BJ (cell line): Measurements from ENCODE around the gene PARD3. TPM values are rescaled to one million over a fixed set of nuclear protein-coding genes. Genes with fewer than 3 reads are reported as not detected.

Experiments used
- CTCF ChIA-PET: fragments of 350-600 bp; formaldehyde crosslinking; extraction: SDS; loops from one replicate; lab custom pipeline; 2021; ENCODE audit warnings: antibody characterized with exemption, inconsistent platforms; lab: Yijun Ruan, JAX
- POLR2A ChIA-PET: fragments of 300-600 bp; sonication (Branson Sonifier 250); formaldehyde crosslinking; extraction: SDS; loops from one replicate; lab custom pipeline; 2021; ENCODE audit warnings: antibody characterized with exemption; lab: Charles Lee
- DNase-seq: peaks from one replicate; pipeline ENCODE4 v3.0.0-alpha.2; 2011; ENCODE audit warnings: low read depth
- H3K27me3 ChIP-seq: 2 replicates; pipeline ENCODE4 v1.6.0; 2011; ENCODE audit warnings: low read length; ENCODE audit not compliant: control insufficient read depth, insufficient read depth
- H3K36me3 ChIP-seq: 2 replicates; pipeline ENCODE4 v1.5.1; 2011; ENCODE audit warnings: low read length; ENCODE audit not compliant: control insufficient read depth, insufficient read depth
- H3K4me3 ChIP-seq: 2 replicates; pipeline ENCODE4 v1.5.1; 2011; ENCODE audit warnings: low read depth, mild to moderate bottlenecking, control low read depth, low read length
- polyA plus RNA-seq: library from polyadenylated mRNA; depleted of rRNA; stranded (reverse); fragments of >200 nt; gene quantifications from 2 replicates; pipeline ENCODE4 v1.2.3, GENCODE V29; 2011
- TF ChIP-seq, protein P1 (sequence below): IDR thresholded peaks from 2 replicates; pipeline ENCODE4 v1.5.1; 2011; ENCODE audit warnings: low read depth, mild to moderate bottlenecking, control low read depth, inconsistent platforms, low read length, moderate library complexity; ENCODE audit not compliant: insufficient read depth

The PARD3 gene
- polyA plus RNA-seq, 1 experiment, result 17.7 TPM

DNA sequence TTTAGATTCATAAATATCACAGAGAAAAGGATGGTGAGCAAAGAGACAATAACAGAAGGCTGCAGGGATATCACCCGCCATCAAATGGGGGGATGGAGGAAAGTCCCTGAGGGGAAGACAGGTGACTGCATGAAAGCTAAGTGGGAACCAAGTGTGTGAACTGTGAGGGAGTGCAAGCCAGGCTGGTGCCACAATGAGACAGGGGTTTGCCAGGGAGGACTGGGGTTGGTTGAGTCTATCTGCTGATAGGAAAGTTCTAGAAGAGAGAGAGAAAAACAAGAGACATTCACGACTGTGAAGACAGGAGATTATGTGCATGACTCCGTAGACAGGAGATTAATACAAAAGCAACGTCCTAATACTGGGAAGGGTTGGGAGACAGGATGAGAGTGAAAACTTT lies 376.4 kb downstream of the PARD3 start:
- Histone ChIP-seq H3K36me3 (no peaks in the 10 kb centered on the region), H3K27me3 (no peaks in the 10 kb centered on the region), H3K4me3 (no peak overlapping the region)
- DNase-seq, result no peak
- TF ChIP-seq, protein P1, sequence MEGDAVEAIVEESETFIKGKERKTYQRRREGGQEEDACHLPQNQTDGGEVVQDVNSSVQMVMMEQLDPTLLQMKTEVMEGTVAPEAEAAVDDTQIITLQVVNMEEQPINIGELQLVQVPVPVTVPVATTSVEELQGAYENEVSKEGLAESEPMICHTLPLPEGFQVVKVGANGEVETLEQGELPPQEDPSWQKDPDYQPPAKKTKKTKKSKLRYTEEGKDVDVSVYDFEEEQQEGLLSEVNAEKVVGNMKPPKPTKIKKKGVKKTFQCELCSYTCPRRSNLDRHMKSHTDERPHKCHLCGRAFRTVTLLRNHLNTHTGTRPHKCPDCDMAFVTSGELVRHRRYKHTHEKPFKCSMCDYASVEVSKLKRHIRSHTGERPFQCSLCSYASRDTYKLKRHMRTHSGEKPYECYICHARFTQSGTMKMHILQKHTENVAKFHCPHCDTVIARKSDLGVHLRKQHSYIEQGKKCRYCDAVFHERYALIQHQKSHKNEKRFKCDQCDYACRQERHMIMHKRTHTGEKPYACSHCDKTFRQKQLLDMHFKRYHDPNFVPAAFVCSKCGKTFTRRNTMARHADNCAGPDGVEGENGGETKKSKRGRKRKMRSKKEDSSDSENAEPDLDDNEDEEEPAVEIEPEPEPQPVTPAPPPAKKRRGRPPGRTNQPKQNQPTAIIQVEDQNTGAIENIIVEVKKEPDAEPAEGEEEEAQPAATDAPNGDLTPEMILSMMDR, result no peak
- ChIA-PET CTCF (no interaction called here), POLR2A (no interaction called here)

DNA sequence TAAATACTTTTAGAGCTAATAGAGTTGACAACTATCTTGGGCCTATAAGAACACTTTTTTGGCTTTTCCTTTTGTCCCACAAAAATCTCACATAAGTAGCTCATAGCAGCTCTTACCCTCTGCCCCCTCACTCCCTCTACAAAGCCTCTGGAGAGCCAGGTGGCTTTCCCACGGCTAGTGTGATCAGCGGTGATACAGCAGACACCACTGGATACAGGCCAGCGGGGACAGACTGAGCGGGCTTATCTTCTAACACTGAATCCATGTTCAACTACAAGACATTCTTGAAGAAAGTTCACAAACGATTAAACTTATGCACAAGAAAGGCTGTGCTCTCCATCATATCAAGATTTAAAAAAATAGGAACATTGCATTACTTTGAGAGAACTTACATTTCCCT lies 377.2 kb downstream of the PARD3 start:
- ChIA-PET POLR2A (no interaction called here), CTCF (interaction anchor here (0.6 kb wide), 1 partner anchor 22 kb away, joined by 3 read pairs; no protein-coding TSS in a partner anchor)
- DNase-seq, result no peak

DNA sequence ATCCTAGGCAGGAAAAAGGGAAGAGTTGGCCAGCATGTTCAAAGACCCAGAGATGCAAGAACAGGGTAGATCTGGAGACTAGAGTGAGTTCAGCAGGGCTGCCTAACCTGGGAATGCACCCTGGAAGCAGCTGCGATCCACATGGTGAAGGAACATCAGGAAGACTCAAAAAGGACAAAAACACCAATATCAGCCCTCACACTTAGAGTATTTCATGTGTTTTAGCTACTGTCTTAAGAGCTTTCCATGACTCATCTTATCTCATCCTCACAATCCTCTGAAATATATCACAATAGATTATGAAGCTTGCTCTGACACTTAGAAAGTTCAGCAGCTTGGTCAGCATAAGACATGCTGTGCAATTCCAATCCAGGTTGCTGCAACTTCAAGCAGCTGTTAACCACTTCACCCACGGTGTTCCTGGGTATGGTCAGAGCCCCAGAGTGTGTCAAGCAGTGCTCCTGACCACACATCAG lies 380.9 kb downstream of the PARD3 start:
- Histone ChIP-seq H3K36me3 (no peaks in the 10 kb centered on the region), H3K4me3 (no peak overlapping the region), H3K27me3 (no peaks in the 10 kb centered on the region)
- CTCF ChIA-PET, result interaction anchor here (0.9 to 1.4 kb wide), 4 partner anchors 10 to 204 kb away, joined by 3 read pairs; no protein-coding TSS in a partner anchor
- peak; percentile 42 for DNase-seq
- TF ChIP-seq, protein P1, result no peak
- POLR2A ChIA-PET, result no interaction called here

More for the DNA sequence above, 377.2 kb downstream of the PARD3 start:
- Histone ChIP-seq H3K36me3 (no peaks in the 10 kb centered on the region), H3K27me3 (no peaks in the 10 kb centered on the region), H3K4me3 (no peak overlapping the region)
- TF ChIP-seq, protein P1, result no peak

DNA sequence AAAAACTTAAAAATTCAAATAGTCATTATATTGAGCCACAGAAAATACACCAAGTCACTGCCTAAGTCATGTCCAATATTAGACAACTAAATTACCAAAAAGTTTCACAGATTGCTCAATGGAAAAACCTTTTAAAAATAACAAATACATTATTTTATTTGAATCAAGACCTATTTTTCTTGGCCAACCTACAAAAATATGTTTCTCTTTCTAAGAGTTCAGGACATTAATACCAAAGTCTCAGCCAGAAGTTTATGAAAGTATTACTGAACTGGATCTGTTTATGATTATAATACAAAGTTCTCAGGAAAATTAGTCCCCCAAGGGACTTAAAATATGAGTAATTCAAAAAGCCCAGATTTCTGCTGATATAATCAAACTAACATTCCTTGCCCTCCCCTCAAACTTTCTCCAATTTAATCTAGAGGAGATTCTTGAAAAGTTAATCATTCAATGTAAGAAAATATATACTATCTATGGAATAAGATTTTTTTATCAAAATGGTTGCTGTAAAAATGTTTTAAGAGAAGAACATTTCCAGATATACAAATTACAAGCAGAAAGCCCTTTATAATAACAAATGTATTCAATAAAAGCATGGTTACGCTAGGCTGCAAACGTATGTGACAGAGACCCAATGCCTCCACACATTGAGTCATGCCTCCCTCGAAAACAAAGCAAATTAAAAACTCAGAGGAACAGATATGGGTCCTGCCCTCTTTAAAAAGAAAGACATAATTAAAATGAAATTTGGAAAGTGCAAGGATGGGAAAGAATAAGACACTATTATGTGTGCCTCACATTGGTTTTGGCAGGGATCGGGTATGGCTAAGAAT lies 381.6 kb downstream of the PARD3 start:
- H3K36me3 ChIP-seq, result no peaks in the 10 kb centered on the region
- no peaks in the 10 kb centered on the region for H3K27me3 ChIP-seq
- TF ChIP-seq, protein P1, result no peak
- POLR2A ChIA-PET, result no interaction called here
- CTCF ChIA-PET, result interaction anchor here (1.2 to 1.4 kb wide), 2 partner anchors 12 to 58 kb away, joined by 3 read pairs; no protein-coding TSS in a partner anchor
- DNase-seq, result peak; percentile 51
- no peak overlapping the region for H3K4me3 ChIP-seq

DNA sequence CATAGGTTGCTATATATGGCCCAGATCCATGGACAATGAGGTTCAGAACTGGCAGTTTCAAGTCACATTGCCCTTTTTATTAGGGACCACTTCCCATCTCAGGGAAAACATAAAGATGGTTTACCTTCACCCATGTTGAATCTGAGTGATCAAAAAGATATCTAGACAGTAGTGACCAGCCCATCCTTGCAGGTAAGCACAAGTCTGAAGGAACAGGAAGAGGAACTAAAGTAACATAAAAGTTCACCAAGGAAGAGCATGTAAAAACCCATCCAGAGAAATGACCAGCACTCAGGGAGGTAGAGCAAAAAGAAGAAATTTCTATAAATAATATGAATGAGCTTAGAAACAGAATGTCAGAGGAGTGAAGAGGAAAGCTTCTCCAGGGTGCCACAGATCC lies 382.5 kb downstream of the PARD3 start:
- H3K27me3 ChIP-seq, result no peaks in the 10 kb centered on the region
- H3K36me3 ChIP-seq, result no peaks in the 10 kb centered on the region; the same call in 1 of the 2 replicates
- ChIA-PET POLR2A (no interaction called here), CTCF (no interaction called here)
- TF ChIP-seq, protein P1, result no peak
- no peak overlapping the region for H3K4me3 ChIP-seq
- no peak for DNase-seq
